OCI-LY7 (cell line): Measurements from ENCODE around the gene P2RX5.

ENCODE experiments used
- EZH2phosphoT487 ChIP-seq: fragments of 200-600 bp; sonication (generic); IDR thresholded peaks from 2 replicates; pipeline ENCODE4 v1.6.1; 2018; ENCODE audit warnings: low read depth, borderline replicate concordance, mild to moderate bottlenecking, mixed run types, antibody characterized with exemption, low read length, moderate library complexity, mixed read lengths
- TF ChIP-seq, protein P1 (sequence below): fragments of 200-600 bp; sonication (generic); conservative IDR thresholded peaks from 2 replicates; pipeline ENCODE4 v1.5.1; 2014; ENCODE audit warnings: mild to moderate bottlenecking, antibody characterized with exemption, low read length, moderate library complexity, mixed read lengths

DNA sequence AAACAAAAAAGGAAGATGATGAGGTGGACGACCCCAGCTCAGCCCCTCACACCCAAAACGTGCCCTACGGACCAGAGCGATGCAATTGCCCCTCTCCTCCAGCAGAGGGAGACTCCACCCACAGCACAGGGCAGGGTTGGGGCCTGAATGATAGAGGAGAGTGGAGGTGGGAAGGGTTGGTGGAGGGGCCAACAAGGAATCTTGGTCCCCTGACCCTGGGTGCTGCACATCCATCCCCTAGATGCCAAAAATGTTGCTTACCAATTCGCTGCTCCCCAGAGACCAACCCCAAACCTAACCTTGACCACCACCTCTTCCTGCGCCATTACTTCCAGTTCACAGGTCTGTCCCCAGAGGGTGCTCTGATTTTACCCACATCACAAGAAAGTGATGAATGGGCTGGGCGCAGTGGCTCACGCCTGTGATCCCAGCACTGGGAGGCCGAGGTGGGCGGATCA lies 12.9 kb downstream of the P2RX5 start:
- no peak for TF ChIP-seq EZH2phosphoT487
- TF ChIP-seq, protein P1, sequence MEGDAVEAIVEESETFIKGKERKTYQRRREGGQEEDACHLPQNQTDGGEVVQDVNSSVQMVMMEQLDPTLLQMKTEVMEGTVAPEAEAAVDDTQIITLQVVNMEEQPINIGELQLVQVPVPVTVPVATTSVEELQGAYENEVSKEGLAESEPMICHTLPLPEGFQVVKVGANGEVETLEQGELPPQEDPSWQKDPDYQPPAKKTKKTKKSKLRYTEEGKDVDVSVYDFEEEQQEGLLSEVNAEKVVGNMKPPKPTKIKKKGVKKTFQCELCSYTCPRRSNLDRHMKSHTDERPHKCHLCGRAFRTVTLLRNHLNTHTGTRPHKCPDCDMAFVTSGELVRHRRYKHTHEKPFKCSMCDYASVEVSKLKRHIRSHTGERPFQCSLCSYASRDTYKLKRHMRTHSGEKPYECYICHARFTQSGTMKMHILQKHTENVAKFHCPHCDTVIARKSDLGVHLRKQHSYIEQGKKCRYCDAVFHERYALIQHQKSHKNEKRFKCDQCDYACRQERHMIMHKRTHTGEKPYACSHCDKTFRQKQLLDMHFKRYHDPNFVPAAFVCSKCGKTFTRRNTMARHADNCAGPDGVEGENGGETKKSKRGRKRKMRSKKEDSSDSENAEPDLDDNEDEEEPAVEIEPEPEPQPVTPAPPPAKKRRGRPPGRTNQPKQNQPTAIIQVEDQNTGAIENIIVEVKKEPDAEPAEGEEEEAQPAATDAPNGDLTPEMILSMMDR = peak; percentile 95
